ENCODE measurements around the gene CBX7.

CBX7 gene

GRCh38 chr22:39115570-39115969 lies 36.9 kb downstream of the CBX7 start:
- Histone ChIP-seq H3K4me3 (ENCODE audit: low read depth, low read length) (no peak overlapping the region), H3K9me3 (no peaks in the 10 kb centered on the region), H3K27me3 (no peaks in the 10 kb centered on the region), H3K36me3 (no peaks in the 10 kb centered on the region), H3K4me1 (peaks cover 7% of the 10 kb centered on the region; the same call in 1 of the 2 replicates)
- no peak for TF ChIP-seq CTCF (IDR thresholded peaks at IDR 0.05; ENCODE audit: low read depth, low read length)
- no peak for DNase-seq

GRCh38 chr22:39114112-39114511 lies 38.4 kb downstream of the CBX7 start:
- no peak for TF ChIP-seq CTCF (IDR thresholded peaks at IDR 0.05; ENCODE audit: low read depth, low read length)
- H3K9me3 ChIP-seq = no peaks in the 10 kb centered on the region
- H3K36me3 ChIP-seq = no peaks in the 10 kb centered on the region
- peaks cover 8% of the 10 kb centered on the region; the same call in 1 of the 2 replicates for H3K4me1 ChIP-seq
- no peaks in the 10 kb centered on the region for H3K27me3 ChIP-seq
- no peak for DNase-seq
- H3K4me3 ChIP-seq (ENCODE audit: low read depth, low read length) = no peak overlapping the region

GRCh38 chr22:39110631-39111561 lies 41.6 kb downstream of the CBX7 start:
- H3K4me3 ChIP-seq (ENCODE audit: low read depth, low read length) = no peak overlapping the region
- DNase-seq = peak; percentile 43
- H3K36me3 ChIP-seq = no peaks in the 10 kb centered on the region
- no peaks in the 10 kb centered on the region for H3K9me3 ChIP-seq
- no peak for TF ChIP-seq CTCF (IDR thresholded peaks at IDR 0.05; ENCODE audit: low read depth, low read length)
- H3K4me1 ChIP-seq = peaks cover 8% of the 10 kb centered on the region; the same call in 1 of the 2 replicates
- H3K27me3 ChIP-seq = no peaks in the 10 kb centered on the region

- Histone ChIP-seq H3K4me1 (peaks cover 8% of the 10 kb centered on the region; the same call in 1 of the 2 replicates), H3K9me3 (no peaks in the 10 kb centered on the region), H3K36me3 (no peaks in the 10 kb centered on the region), H3K27me3 (no peaks in the 10 kb centered on the region), H3K4me3 (ENCODE audit: low read depth, low read length) (no peak overlapping the region)
- DNase-seq = no peak
- TF ChIP-seq CTCF (IDR thresholded peaks at IDR 0.05; ENCODE audit: low read depth, low read length) = no peak
Observed at GRCh38 chr22:39109361-39109760, 43.1 kb downstream of the CBX7 start.

GRCh38 chr22:39108487-39108886 lies 44.0 kb downstream of the CBX7 start:
- no peaks in the 10 kb centered on the region for H3K27me3 ChIP-seq
- H3K4me3 ChIP-seq (ENCODE audit: low read depth, low read length) = no peak overlapping the region
- DNase-seq = no peak
- H3K9me3 ChIP-seq = no peaks in the 10 kb centered on the region
- no peaks in the 10 kb centered on the region for H3K36me3 ChIP-seq
- no peak for TF ChIP-seq CTCF (IDR thresholded peaks at IDR 0.05; ENCODE audit: low read depth, low read length)
- peaks cover 8% of the 10 kb centered on the region; the same call in 1 of the 2 replicates for H3K4me1 ChIP-seq

- TF ChIP-seq CTCF (IDR thresholded peaks at IDR 0.05; ENCODE audit: low read depth, low read length) = no peak
Observed at GRCh38 chr22:39106326-39106725, 46.2 kb downstream of the CBX7 start.

More at GRCh38 chr22:39106326-39106725, 46.2 kb downstream of the CBX7 start:
- H3K36me3 ChIP-seq = no peaks in the 10 kb centered on the region
- no peaks in the 10 kb centered on the region for H3K9me3 ChIP-seq
- H3K4me3 ChIP-seq (ENCODE audit: low read depth, low read length) = no peak overlapping the region
- H3K4me1 ChIP-seq = peaks cover 8% of the 10 kb centered on the region; the same call in 1 of the 2 replicates
- H3K27me3 ChIP-seq = no peaks in the 10 kb centered on the region
- no peak for DNase-seq
